ENCODE data around the gene PHAF1. TPM values are rescaled to one million over a fixed set of nuclear protein-coding genes. Genes with fewer than 3 reads are reported as not detected.
A peak's percentile ranks its signal among the peaks of the same experiment; 100 is the strongest.

Gene PHAF1
- total and polyA plus RNA-seq, 2 of the 8 experiments (the other 6 are each of a cell fraction or from before 2014, with no cell fraction given), result 18.6 to 26.4 TPM

DNA sequence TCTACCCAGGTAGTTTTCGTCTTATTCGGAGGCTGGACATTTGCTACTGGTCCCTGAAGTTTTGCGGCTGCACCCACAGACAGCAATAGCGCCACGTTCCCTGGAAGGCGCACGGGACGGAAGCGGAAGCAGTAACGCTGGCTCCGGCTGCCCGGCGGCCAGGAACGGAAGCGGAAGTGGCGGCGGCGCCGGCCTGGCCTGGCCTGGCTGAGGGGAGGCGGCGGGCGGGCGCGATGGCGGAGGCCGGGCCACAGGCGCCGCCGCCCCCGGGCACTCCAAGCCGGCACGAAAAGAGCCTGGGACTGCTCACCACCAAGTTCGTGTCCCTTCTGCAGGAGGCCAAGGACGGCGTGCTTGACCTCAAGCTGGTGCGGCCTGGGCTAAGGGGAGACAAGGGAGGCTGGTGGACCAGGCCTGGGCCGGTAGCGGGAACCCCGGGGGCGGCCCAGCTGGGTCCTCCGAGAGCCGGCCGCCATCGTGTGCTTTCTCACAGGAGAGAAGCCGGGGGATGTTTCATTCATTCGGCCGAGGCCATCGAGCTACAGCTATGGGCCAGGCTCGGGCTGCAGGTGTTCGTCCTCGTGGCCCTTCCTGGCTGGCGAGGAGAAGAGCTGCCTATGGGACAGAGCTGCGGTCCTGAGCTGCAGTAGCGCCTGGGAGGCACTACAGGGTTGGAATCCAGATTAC lies 82.4 kb downstream of the PHAF1 start, which contains the start of gene E2F4:
E2F4 (plus strand) TSS at position 161 of the 687 bp plus-strand sequence; CDS start at position 234, 73 bp downstream.
- Histone ChIP-seq H3K18ac (ENCODE audit: extremely low read depth, low read length) (peak within 1 kb of the TSS; percentile 75; the same call in 1 of the 2 replicates), H3K4me3 (ENCODE audit: extremely low read depth in 1 of 4, insufficient read depth in 2 of 4, low read depth in 3 of 4, low read length in 4 of 4) (peak within 1 kb of the TSS; percentile 96 to 99 (median 98)), H3K4me2 (ENCODE audit: insufficient read depth in 1 of 2, low read depth in 2 of 2, low read length in 2 of 2) (peak within 1 kb of the TSS; percentile 93 to 94), H3K4me1 (replicated peaks in 1 of 4; ENCODE audit: control insufficient read depth in 3 of 4, insufficient read depth in 4 of 4, low read length in 3 of 4) (peaks cover 0 to 7% (median 2%) of the 10 kb centered on the region in 4 experiments; a peak in 4 of 7 replicates), H2AK5ac (ENCODE audit: low read depth, low read length) (no peak within 1 kb of the TSS), H2BK15ac (ENCODE audit: low read length) (no peak within 1 kb of the TSS), H3K79me2 (ENCODE audit: control insufficient read depth in 1 of 2, insufficient read depth in 2 of 2, low read length in 2 of 2) (peaks cover 8 to 17% of the 10 kb centered on the region in 2 experiments), H3K23me2 (ENCODE audit: low read depth, low read length) (peaks cover 7% of the 10 kb centered on the region), H3K36me3 (ENCODE audit: control insufficient read depth in 2 of 4, insufficient read depth in 4 of 4, low read length in 3 of 4) (peaks cover 14 to 35% (median 28%) of the 10 kb centered on the region in 4 experiments), H2BK20ac (ENCODE audit: low read length) (no peak within 1 kb of the TSS), H3K56ac (replicated peaks; ENCODE audit: insufficient read length, low read depth, low read length) (peak within 1 kb of the TSS; percentile 47), H3K14ac (ENCODE audit: insufficient read length) (no peak within 1 kb of the TSS), H3K9me3 (ENCODE audit: insufficient read depth in 2 of 2, low read depth in 1 of 2, low read length in 1 of 2) (no peaks in the 10 kb centered on the region), H4K20me1 (replicated peaks in 1 of 2; ENCODE audit: control insufficient read depth in 1 of 2, insufficient read depth in 2 of 2, low read length in 2 of 2) (peaks cover 4 to 20% of the 10 kb centered on the region in 2 experiments), H4K8ac (ENCODE audit: extremely low read depth, insufficient read depth, low read length) (peak within 1 kb of the TSS; percentile 71), H2BK12ac (ENCODE audit: low read depth, low read length) (0 out of 2 replicates have a peak within 1 kb of the TSS, but pooled peaks have one; percentile 45), H2BK5ac (ENCODE audit: low read depth, low read length) (peak within 1 kb of the TSS; percentile 66; the same call in 1 of the 2 replicates), H3K79me1 (ENCODE audit: low read depth, low read length) (peaks cover 10% of the 10 kb centered on the region), H3K23ac (ENCODE audit: insufficient read length) (no peak within 1 kb of the TSS), H3K4ac (replicated peaks; ENCODE audit: insufficient read length, low read depth, low read length) (peak within 1 kb of the TSS; percentile 41), H3K27me3 (replicated peaks in 1 of 4; ENCODE audit: control insufficient read depth in 3 of 4, extremely low read depth in 1 of 4, insufficient read depth in 3 of 4, low read length in 3 of 4) (no peaks in the 10 kb centered on the region), H3K9ac (replicated peaks in 1 of 4; ENCODE audit: extremely low read depth in 1 of 4, low read depth in 3 of 4, low read length in 3 of 4) (peak within 1 kb of the TSS; percentile 75 to 91 (median 81)), H4K5ac (ENCODE audit: insufficient read length, low read depth, low read length) (peak within 1 kb of the TSS; percentile 90), H3K27ac (ENCODE audit: low read depth, low read length) (peak within 1 kb of the TSS; percentile 41), H2BK120ac (replicated peaks; ENCODE audit: low read depth, low read length) (no peak within 1 kb of the TSS), H4K91ac (replicated peaks; ENCODE audit: insufficient read length, low read length) (peak within 1 kb of the TSS; percentile 61), H2AFZ (ENCODE audit: low read length) (no peak within 1 kb of the TSS; the same call in 1 of the 2 replicates)
- 1% methylated on average over 45 of the region's 54 CpGs; no CpG with 5 or more reads in 1 of the 2 experiments for WGBS, 2 experiments (ENCODE audit: extremely low coverage in 1 of 2, insufficient coverage in 1 of 2, insufficient read length in 1 of 2, insufficient replicate concordance in 2 of 2, low coverage in 1 of 2, low lambda C conversion rate in 2 of 2, missing lambda C conversion rate in 1 of 2)
- POLR2A ChIA-PET (ENCODE audit: partially characterized antibody), result interaction anchor here (0.5 to 1.4 kb wide), 6 partner anchors 16 to 449 kb away, joined by 3 to 5 read pairs (median 4); no protein-coding TSS in a partner anchor
- CTCF ChIA-PET (ENCODE audit: partially characterized antibody), result interaction anchor here (0.5 to 8.7 kb wide), 10 partner anchors 10 to 868 kb away, joined by 3 to 111 read pairs (median 4); no protein-coding TSS in a partner anchor
- DNase-seq (ENCODE audit: low read depth in 1 of 2, low spot score in 2 of 2) (peak in 1 of 2 experiments; percentile 88), FAIRE-seq (peak; percentile 48)
- no peak for TF ChIP-seq SIX5 (IDR thresholded peaks at IDR 0.05; ENCODE audit: low read depth, low read length)
- peak; percentile 98 for TF ChIP-seq EGR1 (IDR thresholded peaks at IDR 0.05; ENCODE audit: borderline replicate concordance, low read depth, low read length)
- no peak for TF ChIP-seq SP4 (IDR thresholded peaks at IDR 0.05; ENCODE audit: low read length)
- TF ChIP-seq JUN (IDR thresholded peaks at IDR 0.05; ENCODE audit: low read depth, low read length), result no peak
- TF ChIP-seq NRF1 (IDR thresholded peaks at IDR 0.05; ENCODE audit: low read depth, low read length), result no peak
- TF ChIP-seq PHF8 (conservative IDR thresholded peaks at IDR 0.05; ENCODE audit: low read depth, low read length), result peak; percentile 94
- no peak for TF ChIP-seq CEBPB (IDR thresholded peaks at IDR 0.05; ENCODE audit: low read depth, low read length)
- peak; percentile 35 for TF ChIP-seq ASH2L (IDR thresholded peaks at IDR 0.05; ENCODE audit: low read length)
- TF ChIP-seq SP1 (IDR thresholded peaks at IDR 0.05; ENCODE audit: low read depth, low read length), result peak; percentile 67; the same call in 1 of the 2 replicates
- 0 out of 3 replicates have a peak, but pooled peaks of 1 of the 2 experiments have one; percentile 74 for TF ChIP-seq EP300 (IDR thresholded peaks at IDR 0.05; ENCODE audit: borderline replicate concordance in 1 of 2, low read depth in 2 of 2, low read length in 2 of 2)
- TF ChIP-seq BACH1 (IDR thresholded peaks at IDR 0.05; ENCODE audit: low read length), result no peak
- TF ChIP-seq YY1 (IDR thresholded peaks at IDR 0.05; ENCODE audit: low read depth, low read length), result peak; percentile 72
- peak; percentile 54; the same call in 1 of the 2 replicates for TF ChIP-seq TAF1 (IDR thresholded peaks at IDR 0.05; ENCODE audit: low read depth, low read length)

All from H1 (cell line).